ENCODE results near the gene GFPT2.

The GFPT2 gene

DNA sequence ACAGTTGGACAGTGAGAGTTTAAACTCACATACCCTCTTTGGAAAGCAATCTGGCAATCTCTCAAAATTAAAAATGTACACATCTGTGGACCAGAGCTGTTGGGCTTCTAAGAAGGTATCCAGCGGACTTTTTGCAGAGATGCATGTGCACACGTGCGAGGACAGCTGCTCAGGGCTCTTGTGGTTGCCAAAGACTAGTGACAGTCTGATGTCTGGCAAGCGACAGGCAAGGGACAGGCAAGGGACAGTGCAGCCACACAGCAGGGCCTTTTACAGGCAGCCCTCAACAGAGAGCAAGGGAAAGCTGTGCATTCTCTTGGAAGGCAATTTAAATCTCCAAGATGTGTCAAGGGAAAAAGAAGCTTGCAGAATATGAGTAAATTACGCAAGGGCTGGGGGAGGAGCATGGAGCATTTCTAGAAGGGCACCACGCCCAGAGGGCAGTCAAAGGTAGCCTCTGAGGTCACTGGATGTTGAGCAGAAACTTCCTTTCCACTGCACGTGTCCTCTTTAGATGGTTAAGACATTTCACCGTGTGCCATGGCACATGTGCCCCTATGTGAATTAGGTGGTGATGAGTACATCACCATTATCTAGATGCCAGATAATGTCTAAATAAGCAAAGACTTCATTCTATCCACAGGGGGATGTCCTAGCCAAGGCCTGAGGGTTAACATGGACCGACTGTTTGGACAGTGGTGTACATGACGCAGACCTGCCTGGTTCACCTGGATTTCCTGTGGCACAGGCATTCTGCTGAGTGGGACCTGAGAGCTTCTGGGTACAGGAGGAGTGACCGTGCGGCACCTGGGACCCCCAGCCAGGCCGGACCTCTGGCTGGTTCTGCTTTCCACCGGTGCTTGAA, 9.1 kb downstream of the GFPT2 start:
- no peak overlapping the region for H3K9ac ChIP-seq (ENCODE audit: low read depth in 1 of 2, low read length in 2 of 2)
- no peaks in the 10 kb centered on the region for H3K36me3 ChIP-seq (ENCODE audit: control insufficient read depth in 1 of 2, insufficient read depth in 2 of 2, low read length in 2 of 2)
- peaks cover 0 to 2% of the 10 kb centered on the region in 2 donors for H3K27me3 ChIP-seq (ENCODE audit: control insufficient read depth in 1 of 2, insufficient read depth in 2 of 2, low read length in 2 of 2)
- no peak overlapping the region for H3K4me3 ChIP-seq (ENCODE audit: low read depth in 1 of 2, low read length in 2 of 2)
- no peak overlapping the region for H3K27ac ChIP-seq (ENCODE audit: low read depth, low read length)
- H3K4me1 ChIP-seq (ENCODE audit: control insufficient read depth in 1 of 2, insufficient read depth in 2 of 2, low read length in 2 of 2): no peaks in the 10 kb centered on the region
- H3K9me3 ChIP-seq (ENCODE audit: control insufficient read depth in 1 of 2, low read length in 2 of 2): no peaks in the 10 kb centered on the region

DNA sequence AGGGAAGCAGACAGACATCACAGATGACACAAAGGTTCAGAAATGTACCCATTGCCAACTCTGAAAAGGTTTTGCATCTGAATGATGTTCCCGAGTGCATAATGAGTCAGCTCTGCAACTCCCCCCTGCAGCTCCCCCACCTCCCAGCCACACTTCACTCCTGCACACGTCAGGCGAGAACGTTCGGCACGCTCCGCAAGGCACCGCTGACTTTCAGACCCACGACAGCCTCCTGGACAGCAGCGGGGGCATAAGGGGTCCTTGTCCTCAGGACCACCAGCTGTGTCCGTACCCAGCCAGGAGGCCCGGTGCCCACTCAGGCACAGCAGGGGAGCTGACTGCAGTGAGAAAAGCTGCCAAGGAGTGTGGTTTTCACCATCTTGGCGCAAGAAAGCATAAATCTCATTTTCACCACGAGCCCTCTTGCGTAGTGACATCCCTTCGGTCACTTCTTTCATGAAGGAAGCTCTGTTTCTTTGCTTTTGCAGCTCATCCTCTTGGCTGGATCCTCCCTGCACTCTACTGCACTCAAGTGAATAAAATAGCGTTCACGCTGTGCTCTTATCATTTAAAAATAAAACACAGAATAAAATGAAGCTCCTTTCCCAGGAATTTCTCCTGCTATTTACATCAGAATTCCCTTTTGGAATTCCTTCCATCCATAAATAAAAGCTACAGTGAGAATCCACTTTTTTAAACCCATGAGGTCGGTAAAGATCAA, 9.9 kb downstream of the GFPT2 start:
- peaks cover 0 to 2% of the 10 kb centered on the region in 2 donors for H3K27me3 ChIP-seq (ENCODE audit: control insufficient read depth in 1 of 2, insufficient read depth in 2 of 2, low read length in 2 of 2)
- no peak overlapping the region for H3K9ac ChIP-seq (ENCODE audit: low read depth in 1 of 2, low read length in 2 of 2)
- no peaks in the 10 kb centered on the region for H3K36me3 ChIP-seq (ENCODE audit: control insufficient read depth in 1 of 2, insufficient read depth in 2 of 2, low read length in 2 of 2)
- no peak overlapping the region for H3K27ac ChIP-seq (ENCODE audit: low read depth, low read length)
- no peaks in the 10 kb centered on the region for H3K9me3 ChIP-seq (ENCODE audit: control insufficient read depth in 1 of 2, low read length in 2 of 2)
- no peak overlapping the region for H3K4me3 ChIP-seq (ENCODE audit: low read depth in 1 of 2, low read length in 2 of 2)
- H3K4me1 ChIP-seq (ENCODE audit: control insufficient read depth in 1 of 2, insufficient read depth in 2 of 2, low read length in 2 of 2): no peaks in the 10 kb centered on the region

DNA sequence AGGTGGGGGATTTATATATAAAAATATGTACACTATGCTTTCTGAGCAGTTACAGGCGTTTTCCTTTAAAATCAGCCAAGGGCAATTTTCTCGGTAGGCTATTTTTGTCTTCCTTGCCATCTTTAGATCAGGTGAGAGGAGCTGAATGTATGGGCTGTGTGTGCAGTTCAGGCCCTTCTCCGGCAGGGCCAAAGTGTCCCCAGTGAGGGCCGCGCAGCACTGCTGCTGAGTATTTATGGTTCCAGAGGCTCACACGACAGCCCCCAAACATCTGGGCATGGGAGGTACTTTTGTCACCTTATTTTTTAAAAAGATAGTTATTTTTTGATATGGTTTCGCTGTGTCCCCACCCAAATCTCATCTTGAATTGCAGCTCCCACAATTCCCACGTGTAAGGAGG, 11.5 kb downstream of the GFPT2 start:
- Histone ChIP-seq H3K36me3 (ENCODE audit: control insufficient read depth in 1 of 2, insufficient read depth in 2 of 2, low read length in 2 of 2) (no peaks in the 10 kb centered on the region), H3K27ac (ENCODE audit: low read depth, low read length) (no peak overlapping the region)

DNA sequence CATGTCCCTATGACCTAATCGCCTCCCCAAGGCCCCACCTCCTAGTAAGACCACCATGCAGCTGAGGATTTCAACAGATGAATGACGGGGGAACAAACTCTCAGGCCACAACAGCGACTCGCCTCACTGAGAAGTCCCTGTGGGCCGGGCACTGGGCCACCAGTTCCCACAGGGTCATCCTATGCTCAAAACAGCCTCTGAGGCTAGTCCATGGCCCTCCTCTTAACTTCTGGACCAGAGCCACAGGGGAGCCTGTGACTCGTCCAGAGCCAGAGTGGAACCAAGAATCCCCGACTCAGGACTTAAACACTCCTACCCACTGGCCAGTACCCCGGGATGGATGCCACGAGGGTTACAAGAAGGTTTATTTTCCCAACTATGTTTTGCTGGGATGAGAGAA, 12.3 kb downstream of the GFPT2 start:
- H3K9ac ChIP-seq (ENCODE audit: low read depth in 1 of 2, low read length in 2 of 2): no peak overlapping the region
- no peaks in the 10 kb centered on the region for H3K9me3 ChIP-seq (ENCODE audit: control insufficient read depth in 1 of 2, low read length in 2 of 2)
- no peak overlapping the region for H3K4me3 ChIP-seq (ENCODE audit: low read depth in 1 of 2, low read length in 2 of 2)
- no peak overlapping the region for H3K27ac ChIP-seq (ENCODE audit: low read depth, low read length)
- peaks cover 0 to 2% of the 10 kb centered on the region in 2 donors for H3K27me3 ChIP-seq (ENCODE audit: control insufficient read depth in 1 of 2, insufficient read depth in 2 of 2, low read length in 2 of 2)
- H3K36me3 ChIP-seq (ENCODE audit: control insufficient read depth in 1 of 2, insufficient read depth in 2 of 2, low read length in 2 of 2): no peaks in the 10 kb centered on the region
- no peaks in the 10 kb centered on the region for H3K4me1 ChIP-seq (ENCODE audit: control insufficient read depth in 1 of 2, insufficient read depth in 2 of 2, low read length in 2 of 2)

More for the DNA sequence above, 11.5 kb downstream of the GFPT2 start:
- no peaks in the 10 kb centered on the region for H3K4me1 ChIP-seq (ENCODE audit: control insufficient read depth in 1 of 2, insufficient read depth in 2 of 2, low read length in 2 of 2)
- peaks cover 0 to 2% of the 10 kb centered on the region in 2 donors for H3K27me3 ChIP-seq (ENCODE audit: control insufficient read depth in 1 of 2, insufficient read depth in 2 of 2, low read length in 2 of 2)
- no peak overlapping the region for H3K4me3 ChIP-seq (ENCODE audit: low read depth in 1 of 2, low read length in 2 of 2)
- H3K9me3 ChIP-seq (ENCODE audit: control insufficient read depth in 1 of 2, low read length in 2 of 2): no peaks in the 10 kb centered on the region
- H3K9ac ChIP-seq (ENCODE audit: low read depth in 1 of 2, low read length in 2 of 2): no peak overlapping the region

DNA sequence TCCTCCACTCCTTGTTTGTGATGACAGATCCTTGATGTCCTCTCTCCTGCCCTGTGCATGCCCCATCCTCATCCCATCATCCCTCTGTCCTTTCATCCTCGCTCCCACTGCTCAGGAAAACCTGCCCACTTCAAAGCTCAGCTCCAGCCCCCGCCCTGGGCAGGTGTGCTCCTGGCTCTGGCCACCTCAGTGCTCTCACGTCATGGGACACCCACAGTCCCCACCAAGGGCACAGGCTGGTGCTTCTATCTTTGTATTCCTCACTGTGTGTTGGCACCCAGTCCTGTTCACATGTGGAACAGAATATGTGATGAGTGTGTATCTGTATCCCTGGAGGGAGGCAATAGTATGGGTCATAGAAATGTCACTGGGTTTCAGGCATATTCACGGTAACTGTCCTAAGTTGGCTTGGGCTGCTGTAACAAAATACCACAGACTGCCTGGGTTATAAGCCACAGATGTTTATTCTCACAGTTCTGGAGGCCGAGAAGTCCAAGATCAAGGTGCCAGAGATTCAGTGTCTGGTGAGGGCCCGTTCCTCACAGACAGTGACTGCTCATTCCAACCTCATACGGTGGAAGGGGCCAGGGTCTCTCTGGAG, 13.5 kb downstream of the GFPT2 start:
- Histone ChIP-seq H3K9me3 (ENCODE audit: control insufficient read depth in 1 of 2, low read length in 2 of 2) (no peaks in the 10 kb centered on the region), H3K4me3 (ENCODE audit: low read depth in 1 of 2, low read length in 2 of 2) (no peak overlapping the region), H3K36me3 (ENCODE audit: control insufficient read depth in 1 of 2, insufficient read depth in 2 of 2, low read length in 2 of 2) (no peaks in the 10 kb centered on the region), H3K27ac (ENCODE audit: low read depth, low read length) (no peak overlapping the region), H3K4me1 (ENCODE audit: control insufficient read depth in 1 of 2, insufficient read depth in 2 of 2, low read length in 2 of 2) (no peaks in the 10 kb centered on the region), H3K9ac (ENCODE audit: low read depth in 1 of 2, low read length in 2 of 2) (no peak overlapping the region), H3K27me3 (ENCODE audit: control insufficient read depth in 1 of 2, insufficient read depth in 2 of 2, low read length in 2 of 2) (peaks cover 0 to 2% of the 10 kb centered on the region in 2 donors)

DNA sequence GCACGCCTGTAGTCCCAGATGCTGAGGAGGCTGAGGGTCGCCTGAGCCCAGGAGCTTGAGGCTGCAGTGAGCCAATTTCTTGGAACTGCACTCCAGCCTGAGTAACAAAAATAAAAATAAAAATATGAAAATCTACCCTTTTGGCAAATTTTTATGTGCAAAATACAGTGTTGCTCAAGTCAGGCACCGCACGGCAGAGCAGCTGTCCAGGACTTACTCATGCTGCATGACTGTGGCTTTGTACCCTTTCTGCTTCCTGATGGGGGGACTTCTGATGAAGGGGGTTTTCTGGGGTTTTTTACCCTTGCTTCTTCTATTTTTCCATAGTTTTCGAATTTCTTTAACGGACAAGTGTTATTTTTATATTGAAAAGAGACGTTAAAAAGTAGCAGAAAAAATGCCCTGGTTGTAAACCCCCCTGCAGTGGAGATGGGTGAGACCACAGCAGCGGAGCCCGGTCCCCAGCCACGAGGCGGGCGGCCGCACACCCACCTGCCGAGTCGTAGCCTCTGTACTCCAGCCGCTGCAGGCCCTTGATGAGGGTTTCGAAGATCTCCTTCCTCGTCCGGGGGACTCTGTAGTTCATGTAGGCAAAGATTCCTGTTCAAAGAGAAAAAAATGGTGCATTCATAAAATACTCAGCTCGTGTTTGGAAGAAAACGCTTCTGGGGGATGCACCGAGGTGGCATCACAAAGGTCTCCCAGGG, 15.0 kb downstream of the GFPT2 start:
- no peak overlapping the region for H3K9ac ChIP-seq (ENCODE audit: low read depth in 1 of 2, low read length in 2 of 2)
- no peaks in the 10 kb centered on the region for H3K36me3 ChIP-seq (ENCODE audit: control insufficient read depth in 1 of 2, insufficient read depth in 2 of 2, low read length in 2 of 2)
- no peaks in the 10 kb centered on the region for H3K4me1 ChIP-seq (ENCODE audit: control insufficient read depth in 1 of 2, insufficient read depth in 2 of 2, low read length in 2 of 2)
- no peaks in the 10 kb centered on the region for H3K27me3 ChIP-seq (ENCODE audit: control insufficient read depth in 1 of 2, insufficient read depth in 2 of 2, low read length in 2 of 2)
- H3K27ac ChIP-seq (ENCODE audit: low read depth, low read length): no peak overlapping the region
- no peak overlapping the region for H3K4me3 ChIP-seq (ENCODE audit: low read depth in 1 of 2, low read length in 2 of 2)
- H3K9me3 ChIP-seq (ENCODE audit: control insufficient read depth in 1 of 2, low read length in 2 of 2): no peaks in the 10 kb centered on the region

DNA sequence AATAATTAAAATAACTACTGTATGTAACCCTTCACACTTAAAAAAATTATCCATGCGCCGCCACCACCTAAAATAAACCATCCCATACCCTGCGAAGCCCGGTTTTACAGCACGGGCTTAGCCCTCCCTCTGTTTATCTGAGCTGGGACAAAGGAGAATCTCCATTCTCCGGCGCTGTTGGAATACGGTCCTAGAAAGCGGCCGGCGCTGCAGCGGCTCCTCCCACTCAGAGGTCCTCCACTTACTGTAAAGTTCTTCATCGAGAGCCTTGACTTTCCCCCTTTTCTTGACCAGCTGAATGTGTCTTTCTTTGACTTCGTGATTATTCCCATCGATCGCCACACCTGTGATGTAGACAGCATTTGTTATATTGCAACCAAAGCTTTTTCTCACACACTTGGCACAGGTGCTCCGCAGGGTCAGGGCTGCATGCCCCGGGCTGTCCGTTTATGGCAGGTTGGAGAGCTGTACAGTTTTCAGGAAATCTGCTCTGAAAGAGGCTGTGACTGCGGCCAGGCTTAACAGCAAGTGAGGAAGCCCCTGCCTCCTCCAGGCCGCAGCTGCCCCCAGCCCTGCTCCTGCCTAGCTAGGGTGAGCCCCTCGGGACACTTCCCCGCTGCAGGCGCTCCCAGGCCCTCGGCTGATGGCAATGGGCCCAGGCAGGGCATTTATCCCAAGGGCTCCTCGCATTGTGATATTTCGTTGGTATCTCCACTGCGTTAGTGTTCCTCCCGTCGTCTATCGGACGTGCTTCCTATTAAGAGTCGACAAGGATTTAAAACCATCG, 16.7 kb downstream of the GFPT2 start:
- Histone ChIP-seq H3K4me3 (ENCODE audit: low read depth in 1 of 2, low read length in 2 of 2) (no peak overlapping the region), H3K9ac (ENCODE audit: low read depth in 1 of 2, low read length in 2 of 2) (no peak overlapping the region), H3K36me3 (ENCODE audit: control insufficient read depth in 1 of 2, insufficient read depth in 2 of 2, low read length in 2 of 2) (no peaks in the 10 kb centered on the region), H3K9me3 (ENCODE audit: control insufficient read depth in 1 of 2, low read length in 2 of 2) (no peaks in the 10 kb centered on the region), H3K27me3 (ENCODE audit: control insufficient read depth in 1 of 2, insufficient read depth in 2 of 2, low read length in 2 of 2) (peaks cover 0 to 5% of the 10 kb centered on the region in 2 donors), H3K27ac (ENCODE audit: low read depth, low read length) (no peak overlapping the region), H3K4me1 (ENCODE audit: control insufficient read depth in 1 of 2, insufficient read depth in 2 of 2, low read length in 2 of 2) (peaks cover 0 to 3% of the 10 kb centered on the region in 2 donors)

DNA sequence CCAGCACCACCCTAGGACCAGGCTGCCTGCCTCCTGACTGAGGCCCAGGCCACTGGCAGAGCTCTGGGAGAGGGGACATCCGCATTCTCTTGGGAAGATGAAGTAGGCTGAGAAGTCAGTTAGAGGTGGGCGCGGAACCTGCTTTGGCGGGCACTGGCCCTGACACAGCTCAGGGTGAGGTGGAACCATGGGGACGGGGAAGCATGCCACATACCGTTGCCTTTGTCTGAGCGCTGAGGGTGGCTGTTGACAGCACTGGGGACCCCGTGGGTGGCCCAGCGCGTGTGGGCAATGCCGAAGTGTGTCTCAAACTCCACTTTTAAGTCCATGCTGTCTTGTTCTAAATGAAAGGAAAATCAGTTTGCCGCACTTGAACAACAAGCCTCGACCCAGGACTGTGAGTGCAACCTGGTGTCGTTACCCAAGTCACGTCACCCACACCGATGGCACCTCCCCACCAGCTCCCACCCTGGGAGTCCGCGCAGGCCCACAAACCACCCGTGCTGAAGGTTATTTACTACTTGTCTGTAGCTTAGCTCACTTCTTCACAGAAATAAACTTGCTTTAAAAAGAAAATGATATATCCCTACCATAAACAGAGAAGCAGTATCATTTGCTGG, 17.4 kb downstream of the GFPT2 start:
- Histone ChIP-seq H3K9ac (ENCODE audit: low read depth in 1 of 2, low read length in 2 of 2) (no peak overlapping the region), H3K4me1 (ENCODE audit: control insufficient read depth in 1 of 2, insufficient read depth in 2 of 2, low read length in 2 of 2) (peaks cover 0 to 3% of the 10 kb centered on the region in 2 donors), H3K27ac (ENCODE audit: low read depth, low read length) (no peak overlapping the region), H3K4me3 (ENCODE audit: low read depth in 1 of 2, low read length in 2 of 2) (no peak overlapping the region), H3K27me3 (ENCODE audit: control insufficient read depth in 1 of 2, insufficient read depth in 2 of 2, low read length in 2 of 2) (peaks cover 0 to 10% of the 10 kb centered on the region in 2 donors), H3K9me3 (ENCODE audit: control insufficient read depth in 1 of 2, low read length in 2 of 2) (no peaks in the 10 kb centered on the region), H3K36me3 (ENCODE audit: control insufficient read depth in 1 of 2, insufficient read depth in 2 of 2, low read length in 2 of 2) (no peaks in the 10 kb centered on the region)

All from duodenal mucosa (tissue), 2 donors.